Fibroblast of skin of right biceps (primary cell): ENCODE measurements around the gene CREB1.

Experiments
- DNase-seq: peaks from one replicate; pipeline ENCODE4 v3.0.0-alpha.2; 2013

Gene CREB1

GRCh38 chr2:207546822-207547221 is 17.1 kb downstream of the CREB1 start:
- peak; percentile 46 for DNase-seq

- DNase-seq: no peak
These were observed 19.4 kb downstream of the CREB1 start for GRCh38 chr2:207549145-207549544.

- DNase-seq: peak; percentile 92
These were observed 28.3 kb downstream of the CREB1 start for GRCh38 chr2:207558079-207558491.

GRCh38 chr2:207561386-207562080 is 31.8 kb downstream of the CREB1 start:
- peak; percentile 62 for DNase-seq

- DNase-seq: no peak
These were observed 36.2 kb downstream of the CREB1 start for GRCh38 chr2:207565736-207566500.

GRCh38 chr2:207567671-207568070 is 37.9 kb downstream of the CREB1 start:
- DNase-seq: no peak

- DNase-seq: no peak
These were observed 41.6 kb downstream of the CREB1 start for GRCh38 chr2:207571370-207571769.

- no peak for DNase-seq
These were observed 55.2 kb downstream of the CREB1 start for GRCh38 chr2:207584952-207585351.

GRCh38 chr2:207587305-207587704 is 57.5 kb downstream of the CREB1 start:
- DNase-seq: no peak

GRCh38 chr2:207589143-207589542 is 59.4 kb downstream of the CREB1 start:
- DNase-seq: no peak

- DNase-seq: no peak
These were observed 63.5 kb downstream of the CREB1 start for GRCh38 chr2:207593277-207593676.

GRCh38 chr2:207594264-207594663 is 64.5 kb downstream of the CREB1 start:
- no peak for DNase-seq

GRCh38 chr2:207594731-207595130 is 65.0 kb downstream of the CREB1 start:
- DNase-seq: no peak

- DNase-seq: peak; percentile 35
These were observed 69.9 kb downstream of the CREB1 start for GRCh38 chr2:207599636-207600035.

- peak; percentile 71 for DNase-seq
These were observed 70.5 kb downstream of the CREB1 start for GRCh38 chr2:207600231-207600630.

- peak; percentile 33 for DNase-seq
These were observed 72.0 kb downstream of the CREB1 start for GRCh38 chr2:207601774-207602173.

- DNase-seq: no peak
These were observed 73.7 kb downstream of the CREB1 start for GRCh38 chr2:207603486-207603885.

- DNase-seq: no peak
These were observed 76.6 kb downstream of the CREB1 start for GRCh38 chr2:207606399-207606798.

GRCh38 chr2:207606829-207607228 is 77.1 kb downstream of the CREB1 start:
- DNase-seq: no peak

GRCh38 chr2:207612714-207613113 is 83.0 kb downstream of the CREB1 start:
- no peak for DNase-seq

GRCh38 chr2:207614824-207615223 is 85.1 kb downstream of the CREB1 start:
- DNase-seq: no peak

GRCh38 chr2:207616185-207616584 is 86.4 kb downstream of the CREB1 start:
- peak; percentile 40 for DNase-seq

GRCh38 chr2:207617011-207617671 is 87.4 kb downstream of the CREB1 start:
- peak; percentile 80 for DNase-seq

- no peak for DNase-seq
These were observed 90.0 kb downstream of the CREB1 start for GRCh38 chr2:207619764-207620203.
